GM19372 (cell line): Measurements from ENCODE around the gene POP4.
A peak's percentile ranks its signal among the peaks of the same experiment; 100 is the strongest.

Experiments used
- ATAC-seq: cut with Tn5 transposase; IDR thresholded peaks from one replicate; pipeline ENCODE4 v1.9.1; 2021; ENCODE audit warnings: mild to moderate bottlenecking, low read depth, moderate library complexity; ENCODE audit not compliant: unreplicated experiment

Gene POP4

GRCh38 chr19:29576761-29577648 lies 29.1 kb upstream of the POP4 start:
- ATAC-seq: peak; percentile 56

- no peak for ATAC-seq
Observed at GRCh38 chr19:29577649-29577963, 28.5 kb upstream of the POP4 start.

- no peak for ATAC-seq
Observed at GRCh38 chr19:29578349-29578748, 27.7 kb upstream of the POP4 start.

- no peak for ATAC-seq
Observed at GRCh38 chr19:29579308-29579910, 26.7 kb upstream of the POP4 start.

- no peak for ATAC-seq
Observed at GRCh38 chr19:29581398-29581797, 24.7 kb upstream of the POP4 start.

GRCh38 chr19:29583196-29583999 lies 22.7 kb upstream of the POP4 start:
- no peak for ATAC-seq

GRCh38 chr19:29586401-29586800 lies 19.7 kb upstream of the POP4 start:
- ATAC-seq: no peak

GRCh38 chr19:29587059-29587458 lies 19.0 kb upstream of the POP4 start:
- no peak for ATAC-seq

GRCh38 chr19:29587518-29587986 lies 18.5 kb upstream of the POP4 start:
- no peak for ATAC-seq

GRCh38 chr19:29588095-29588494 lies 18.0 kb upstream of the POP4 start:
- ATAC-seq: no peak

- ATAC-seq: no peak
Observed at GRCh38 chr19:29590278-29590677, 15.8 kb upstream of the POP4 start.

GRCh38 chr19:29591670-29592069 lies 14.4 kb upstream of the POP4 start:
- ATAC-seq: no peak

GRCh38 chr19:29593869-29594268 lies 12.2 kb upstream of the POP4 start:
- no peak for ATAC-seq

- ATAC-seq: no peak
Observed at GRCh38 chr19:29596080-29596727, 9.9 kb upstream of the POP4 start.

GRCh38 chr19:29596885-29597525 lies 9.1 kb upstream of the POP4 start:
- no peak for ATAC-seq

- ATAC-seq: no peak
Observed at GRCh38 chr19:29598036-29598435, 8.0 kb upstream of the POP4 start.

GRCh38 chr19:29598496-29598895 lies 7.6 kb upstream of the POP4 start:
- no peak for ATAC-seq

GRCh38 chr19:29603308-29603707 lies 2.8 kb upstream of the POP4 start:
- no peak for ATAC-seq

- no peak for ATAC-seq
Observed at GRCh38 chr19:29606420-29606747, 301 bp downstream of the POP4 start.

GRCh38 chr19:29609636-29610035 lies 3.6 kb downstream of the POP4 start:
- ATAC-seq: no peak

- ATAC-seq: no peak
Observed at GRCh38 chr19:29610213-29610573, 4.1 kb downstream of the POP4 start.
